Liver (tissue), 3 donors: ENCODE data around the gene SKAP1.

Source experiments
- GABPA ChIP-seq, 2 donors: IDR thresholded peaks in 1 of 2; conservative IDR thresholded peaks in 1 of 2; 2 replicates each; pipeline ENCODE4 v1.6.1; 2016; ENCODE audit warnings: antibody characterized with exemption in 2 of 2, mild to moderate bottlenecking in 1 of 2, moderate library complexity in 1 of 2
- TAF1 ChIP-seq: conservative IDR thresholded peaks from 2 replicates; pipeline ENCODE4 v1.6.1; 2016; ENCODE audit warnings: antibody characterized with exemption, mild to moderate bottlenecking
- TF ChIP-seq, protein P1 (sequence below): fragments of 150-350 bp; IDR thresholded peaks from 2 replicates; pipeline ENCODE4 v1.5.1; 2017; ENCODE audit warnings: improper control_type of control experiment, low read depth, low read length; ENCODE audit not compliant: missing input control
- donor health status: healthy.
- donor health status: healthy.

GRCh38 chr17:48293319-48294019 lies 136.5 kb downstream of the SKAP1 start:
- TF ChIP-seq, protein P1, sequence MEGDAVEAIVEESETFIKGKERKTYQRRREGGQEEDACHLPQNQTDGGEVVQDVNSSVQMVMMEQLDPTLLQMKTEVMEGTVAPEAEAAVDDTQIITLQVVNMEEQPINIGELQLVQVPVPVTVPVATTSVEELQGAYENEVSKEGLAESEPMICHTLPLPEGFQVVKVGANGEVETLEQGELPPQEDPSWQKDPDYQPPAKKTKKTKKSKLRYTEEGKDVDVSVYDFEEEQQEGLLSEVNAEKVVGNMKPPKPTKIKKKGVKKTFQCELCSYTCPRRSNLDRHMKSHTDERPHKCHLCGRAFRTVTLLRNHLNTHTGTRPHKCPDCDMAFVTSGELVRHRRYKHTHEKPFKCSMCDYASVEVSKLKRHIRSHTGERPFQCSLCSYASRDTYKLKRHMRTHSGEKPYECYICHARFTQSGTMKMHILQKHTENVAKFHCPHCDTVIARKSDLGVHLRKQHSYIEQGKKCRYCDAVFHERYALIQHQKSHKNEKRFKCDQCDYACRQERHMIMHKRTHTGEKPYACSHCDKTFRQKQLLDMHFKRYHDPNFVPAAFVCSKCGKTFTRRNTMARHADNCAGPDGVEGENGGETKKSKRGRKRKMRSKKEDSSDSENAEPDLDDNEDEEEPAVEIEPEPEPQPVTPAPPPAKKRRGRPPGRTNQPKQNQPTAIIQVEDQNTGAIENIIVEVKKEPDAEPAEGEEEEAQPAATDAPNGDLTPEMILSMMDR: no peak
- TF ChIP-seq GABPA (IDR thresholded peaks at IDR 0.05 in 1 of 2, conservative IDR thresholded peaks at IDR 0.05 in 1 of 2) (no peak), TAF1 (no peak)
